HG03159 (cell line): ENCODE results near the gene RAB40B.

Source experiments
- ATAC-seq: cut with Tn5 transposase; IDR thresholded peaks from one replicate; pipeline ENCODE4 v1.9.1; 2021; ENCODE audit warnings: mild to moderate bottlenecking, moderate library complexity; ENCODE audit not compliant: unreplicated experiment

The RAB40B gene

GRCh38 chr17:82692268-82692667 lies 6.2 kb downstream of the RAB40B start:
- ATAC-seq = no peak

DNA sequence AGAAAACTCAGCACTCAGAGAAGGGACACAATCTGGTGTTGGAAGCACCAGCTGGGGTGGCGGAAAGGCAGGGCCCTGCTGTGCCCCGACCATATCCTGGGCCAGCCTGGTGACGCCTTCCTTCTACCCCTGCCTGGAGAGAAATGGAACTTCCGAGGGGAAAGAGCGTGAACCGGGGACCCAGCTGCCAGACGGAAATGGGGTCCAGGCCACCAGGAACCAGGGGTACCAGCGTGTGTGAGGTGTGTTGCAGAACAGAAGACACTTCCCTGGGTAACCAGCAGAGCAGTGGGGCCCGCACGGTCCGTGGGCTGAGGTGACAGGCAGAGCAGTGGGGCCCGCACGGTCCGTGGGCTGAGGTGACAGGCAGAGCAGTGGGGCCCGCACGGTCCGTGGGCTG lies 6.8 kb downstream of the RAB40B start:
- ATAC-seq = no peak

DNA sequence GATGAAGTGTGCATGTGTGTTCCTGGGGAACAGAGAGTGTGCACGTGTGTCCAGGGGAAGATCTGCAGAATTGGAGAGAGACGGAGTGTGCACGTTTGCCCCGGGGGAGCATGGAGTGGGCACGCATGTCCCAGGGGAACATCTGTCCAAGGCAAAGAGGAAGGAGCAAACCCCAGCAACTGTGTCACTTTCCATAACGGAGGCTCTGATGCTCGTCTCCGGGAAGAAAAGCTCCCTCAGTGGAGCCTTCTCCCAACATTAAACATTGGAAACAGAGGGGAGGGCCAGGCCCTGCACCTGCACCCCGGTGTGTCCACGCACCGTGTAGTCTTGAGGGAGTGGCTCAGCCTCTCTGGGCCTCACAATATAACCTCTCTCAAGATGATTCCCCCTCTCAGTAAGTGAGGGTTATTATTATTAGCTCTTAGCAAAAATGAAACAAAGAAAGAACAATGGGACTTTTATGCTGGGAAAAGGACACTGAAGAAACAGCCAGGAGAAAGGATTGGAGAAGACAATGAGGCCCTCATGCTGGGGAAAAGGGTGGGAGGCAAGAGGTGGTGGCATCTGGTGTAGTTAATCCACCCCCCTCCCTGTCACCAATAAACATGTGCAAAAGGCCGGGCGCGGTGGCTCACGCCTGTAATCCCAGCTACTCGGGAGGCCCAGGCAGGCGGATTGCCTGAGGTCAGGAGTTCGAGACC lies 7.6 kb downstream of the RAB40B start:
- ATAC-seq = no peak

DNA sequence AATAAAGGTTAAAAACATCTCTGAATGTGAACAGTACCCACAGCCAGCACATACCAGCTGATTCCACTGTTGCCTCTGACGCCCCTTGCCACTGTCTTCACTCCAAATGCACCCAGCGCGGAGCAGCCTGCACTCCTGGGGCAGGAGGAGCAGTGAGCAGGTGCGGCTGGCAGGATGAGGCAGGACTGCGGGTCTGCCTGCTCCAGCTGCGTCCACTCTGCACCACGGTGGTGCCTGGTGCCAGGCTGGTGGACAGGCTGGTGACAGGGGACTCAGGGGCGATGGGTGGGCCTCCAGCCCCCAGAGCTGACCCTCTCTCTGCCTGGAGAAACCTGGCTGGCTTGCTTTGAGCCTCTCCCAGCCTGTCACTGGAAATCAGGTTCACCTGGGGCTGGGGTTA lies 9.4 kb downstream of the RAB40B start:
- ATAC-seq = no peak

- no peak for ATAC-seq
These were observed 10.6 kb downstream of the RAB40B start for GRCh38 chr17:82687871-82688270.

GRCh38 chr17:82687375-82687861 lies 11.1 kb downstream of the RAB40B start:
- ATAC-seq = no peak

DNA sequence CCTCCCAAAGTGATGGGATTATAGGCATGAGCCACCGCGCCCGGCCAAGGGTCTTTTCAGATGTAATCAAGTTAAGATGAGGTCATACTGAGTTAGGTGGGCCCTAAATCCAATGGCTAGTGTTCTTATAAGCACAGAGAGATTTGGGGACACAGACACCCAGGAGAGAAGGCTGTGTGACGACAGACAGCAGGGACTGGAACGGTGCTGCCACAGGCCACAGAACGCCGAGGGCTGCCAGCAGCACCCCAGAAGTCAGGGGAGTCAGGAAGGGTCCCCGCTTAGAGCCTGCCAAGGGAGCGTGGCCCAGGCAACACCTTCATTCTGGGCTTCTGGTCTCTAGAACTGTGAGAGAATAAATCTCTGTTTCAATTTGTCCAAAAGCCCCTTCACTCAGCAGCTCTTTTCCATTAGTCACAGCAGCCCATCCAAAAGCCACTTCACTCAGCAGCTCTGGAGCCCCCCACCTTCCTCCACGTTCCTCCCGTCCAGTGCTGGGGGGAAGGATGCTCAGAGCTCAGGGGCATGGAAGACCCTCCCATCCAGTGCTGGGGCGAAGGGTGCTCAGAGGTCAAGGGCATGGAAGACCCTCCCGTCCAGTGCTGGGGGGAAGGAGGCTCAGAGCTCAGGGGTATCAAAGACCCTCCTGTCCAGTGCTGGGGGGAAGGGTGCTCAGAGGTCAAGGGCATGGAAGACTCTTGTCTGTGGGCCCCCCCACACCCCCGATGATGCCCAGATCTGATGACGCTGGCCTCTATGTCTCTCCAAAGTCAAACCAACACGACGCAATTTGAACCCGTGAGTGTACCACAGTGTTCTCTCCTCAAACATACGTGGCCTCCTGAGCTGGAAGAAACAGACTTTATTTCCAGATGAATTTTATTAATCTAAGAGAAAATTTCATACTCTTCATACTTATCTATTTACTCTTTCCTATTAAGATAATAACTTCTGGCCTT lies 11.9 kb downstream of the RAB40B start:
- no peak for ATAC-seq

DNA sequence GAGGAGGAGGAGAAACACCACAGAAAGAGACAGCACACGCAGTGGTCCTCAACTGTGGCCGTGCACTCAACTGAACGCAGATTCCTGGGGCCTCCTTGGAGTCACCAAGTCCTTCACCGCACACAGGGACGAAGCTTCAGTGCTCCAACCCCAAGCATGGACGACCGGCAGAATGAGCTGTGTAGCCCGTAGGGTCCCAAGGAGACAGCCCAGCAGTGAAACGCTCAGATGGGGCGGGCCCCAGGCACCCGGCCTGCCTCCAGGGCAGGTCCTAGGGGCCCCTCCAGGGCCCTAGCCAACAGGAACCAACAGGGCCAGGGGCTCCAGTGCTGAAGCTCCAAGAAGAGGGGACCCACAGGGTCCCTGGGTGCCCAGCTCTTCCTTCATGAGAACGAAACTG lies 13.2 kb downstream of the RAB40B start:
- ATAC-seq = no peak

DNA sequence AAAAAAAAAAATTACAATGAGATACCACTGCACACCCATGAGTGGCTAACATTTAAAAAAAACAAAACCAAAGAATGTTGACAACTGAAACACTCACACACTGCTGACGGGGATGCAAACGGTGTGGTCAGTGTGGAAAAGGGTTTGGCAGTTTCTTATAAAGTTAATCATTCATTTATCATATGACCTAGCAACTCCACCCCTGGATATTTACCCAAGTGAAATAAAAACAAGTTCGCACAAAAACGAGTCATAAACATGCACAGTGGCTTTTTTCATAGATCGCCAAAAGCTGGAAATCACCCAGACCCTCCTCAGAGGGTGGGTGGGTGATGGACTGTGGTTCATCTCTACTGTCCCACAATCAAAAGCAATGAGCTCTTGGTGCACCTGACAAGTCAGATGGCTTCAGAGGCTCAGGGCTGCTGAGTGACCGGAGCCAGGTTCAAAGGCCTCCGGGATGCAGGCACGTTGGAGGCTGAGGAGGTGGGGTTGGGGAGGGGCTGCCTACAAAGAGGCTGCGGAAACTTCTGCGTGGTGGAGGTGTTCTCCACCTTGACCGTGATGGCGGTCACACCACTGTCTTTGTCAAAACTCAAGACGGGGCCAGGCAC lies 14.2 kb downstream of the RAB40B start:
- ATAC-seq = no peak

- ATAC-seq = no peak
These were observed 15.0 kb downstream of the RAB40B start for GRCh38 chr17:82683534-82683933.

- no peak for ATAC-seq
These were observed 17.0 kb downstream of the RAB40B start for GRCh38 chr17:82681547-82681946.

- ATAC-seq = no peak
These were observed 18.7 kb downstream of the RAB40B start for GRCh38 chr17:82679586-82680465.

DNA sequence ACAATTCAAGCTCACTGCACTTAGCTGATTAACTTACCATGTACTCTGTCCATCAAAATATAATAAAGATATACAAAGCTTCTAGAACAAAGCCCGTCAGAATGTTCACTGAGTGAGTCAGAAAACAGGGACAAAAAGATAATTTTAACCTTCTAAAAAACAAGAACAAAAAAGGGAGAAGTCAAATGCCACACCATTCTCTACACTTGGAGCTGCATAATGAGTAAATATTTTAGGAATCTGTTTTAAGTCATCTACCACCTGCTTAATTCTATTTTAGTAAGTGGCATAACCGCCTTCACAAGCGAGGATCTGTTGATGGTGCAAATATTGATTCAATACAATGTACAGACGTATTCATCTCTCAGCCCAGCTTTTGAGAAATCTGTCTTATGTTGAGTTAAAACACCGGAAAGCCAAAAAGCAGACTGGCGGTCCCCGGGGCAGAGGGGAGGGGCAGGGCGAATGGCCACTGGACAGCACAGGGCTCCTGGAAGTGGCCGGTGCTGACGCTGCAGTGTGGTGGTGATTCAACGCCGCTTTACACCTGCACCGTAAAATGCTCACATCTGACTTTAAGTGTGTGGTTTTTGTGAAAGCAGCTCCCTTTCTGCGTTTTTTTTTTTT lies 20.1 kb downstream of the RAB40B start:
- ATAC-seq = no peak

- no peak for ATAC-seq
These were observed 21.1 kb downstream of the RAB40B start for GRCh38 chr17:82677353-82677925.

DNA sequence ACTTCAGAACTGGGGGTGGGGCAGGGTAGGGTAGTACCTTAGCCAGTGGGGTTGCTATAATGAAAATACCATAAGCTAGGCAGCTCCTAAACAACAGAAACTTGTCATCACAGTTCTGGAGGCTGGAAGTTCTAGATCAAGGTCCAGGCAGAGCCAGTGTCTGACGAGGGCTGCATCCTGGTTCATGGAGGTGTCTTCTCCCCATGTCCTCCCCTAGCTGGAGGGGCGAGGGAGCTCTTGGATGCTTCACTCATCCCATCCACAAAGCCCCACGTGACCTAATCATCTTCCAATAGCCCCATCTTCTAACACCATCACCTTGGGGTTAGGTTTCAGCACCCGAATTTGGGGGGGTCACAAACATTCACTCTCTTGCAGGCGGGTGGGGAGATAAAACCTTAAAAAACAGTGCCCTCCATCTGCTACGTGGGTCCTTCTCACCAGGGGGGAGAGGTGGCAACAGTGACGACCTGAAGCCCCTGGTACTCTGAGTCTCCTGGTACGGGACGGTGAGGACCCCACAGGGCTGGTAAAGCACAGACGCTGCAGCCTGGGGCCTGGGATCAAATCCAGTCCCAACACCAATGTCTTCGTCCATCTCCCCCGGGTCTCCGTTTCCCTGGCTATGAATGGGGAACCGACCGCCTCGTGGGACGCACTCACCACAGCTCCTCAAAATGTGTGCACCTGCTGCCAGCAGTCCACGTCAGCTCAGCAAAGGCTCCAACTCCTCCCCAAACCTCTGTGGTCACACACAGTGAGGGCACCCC lies 22.8 kb downstream of the RAB40B start:
- ATAC-seq = no peak

DNA sequence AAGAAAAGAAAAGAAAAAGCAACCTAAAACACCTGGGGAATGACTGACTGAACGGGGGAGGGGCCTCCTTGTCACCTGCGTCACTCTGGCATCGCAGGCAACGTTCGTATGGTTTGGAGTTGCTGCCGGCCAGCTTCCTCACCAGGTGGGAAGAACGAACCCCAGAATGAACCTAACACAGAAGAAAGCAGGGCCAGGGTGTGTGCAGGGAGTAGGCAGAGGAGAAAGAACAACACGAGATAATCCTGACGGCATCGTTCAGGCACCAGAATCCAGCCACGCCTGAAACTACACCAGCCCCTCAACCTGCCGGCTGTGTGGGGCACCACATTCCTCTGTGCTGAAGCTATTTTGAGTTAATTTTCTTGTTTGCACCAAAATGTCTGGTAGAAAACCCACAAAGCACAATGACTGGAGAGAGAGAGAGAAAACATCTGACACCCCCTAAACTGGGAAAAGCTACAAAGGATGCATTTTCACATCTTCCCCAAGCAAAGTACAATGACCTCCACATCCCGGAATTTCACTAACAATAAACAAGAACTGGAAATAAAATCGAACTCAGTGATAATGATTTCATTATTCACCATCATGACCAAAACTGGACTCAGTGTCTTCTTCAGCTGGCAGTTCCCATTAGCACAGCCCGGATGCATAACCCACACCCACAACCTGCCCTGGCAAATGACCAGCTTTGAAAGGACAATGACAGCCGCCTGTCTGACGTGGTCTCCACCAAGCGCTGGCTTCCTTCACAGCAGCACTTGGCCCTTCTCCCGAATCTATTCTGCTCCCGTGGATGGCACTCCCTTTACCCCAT lies 23.6 kb downstream of the RAB40B start:
- no peak for ATAC-seq

GRCh38 chr17:82670661-82671450 lies 27.6 kb downstream of the RAB40B start:
- ATAC-seq = no peak
